GM21381 (cell line): Measurements from ENCODE around the gene ARHGAP15.

Source experiments
- ATAC-seq: cut with Tn5 transposase; IDR thresholded peaks from one replicate; pipeline ENCODE4 v1.9.1; 2021; ENCODE audit warnings: mild to moderate bottlenecking, moderate library complexity; ENCODE audit not compliant: unreplicated experiment

ARHGAP15 gene

DNA sequence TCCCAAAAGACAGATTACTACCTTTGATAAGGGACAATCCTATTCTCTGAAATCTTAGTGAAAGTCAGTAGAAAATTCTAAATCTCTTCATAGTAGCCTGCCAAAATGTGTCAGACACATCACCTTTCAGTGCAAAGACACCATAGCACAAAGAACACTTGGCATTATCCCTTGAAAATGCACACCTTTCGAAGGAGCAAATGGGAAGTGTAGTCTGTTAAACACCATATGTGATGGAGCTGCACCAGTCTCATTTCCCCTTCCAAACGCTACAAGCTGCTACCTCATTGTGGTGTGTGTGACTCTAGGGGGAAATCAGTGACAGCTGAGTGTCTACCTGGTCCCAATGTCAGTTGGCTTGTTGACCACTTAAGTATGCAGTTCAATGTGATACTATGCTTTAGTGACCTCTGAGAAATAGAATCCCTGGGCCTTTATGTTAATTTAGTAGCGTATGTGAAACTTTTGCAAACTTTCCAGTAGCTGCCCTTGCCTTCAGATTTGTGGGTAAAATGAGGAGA is 551.7 kb downstream of the ARHGAP15 start:
- ATAC-seq = no peak

DNA sequence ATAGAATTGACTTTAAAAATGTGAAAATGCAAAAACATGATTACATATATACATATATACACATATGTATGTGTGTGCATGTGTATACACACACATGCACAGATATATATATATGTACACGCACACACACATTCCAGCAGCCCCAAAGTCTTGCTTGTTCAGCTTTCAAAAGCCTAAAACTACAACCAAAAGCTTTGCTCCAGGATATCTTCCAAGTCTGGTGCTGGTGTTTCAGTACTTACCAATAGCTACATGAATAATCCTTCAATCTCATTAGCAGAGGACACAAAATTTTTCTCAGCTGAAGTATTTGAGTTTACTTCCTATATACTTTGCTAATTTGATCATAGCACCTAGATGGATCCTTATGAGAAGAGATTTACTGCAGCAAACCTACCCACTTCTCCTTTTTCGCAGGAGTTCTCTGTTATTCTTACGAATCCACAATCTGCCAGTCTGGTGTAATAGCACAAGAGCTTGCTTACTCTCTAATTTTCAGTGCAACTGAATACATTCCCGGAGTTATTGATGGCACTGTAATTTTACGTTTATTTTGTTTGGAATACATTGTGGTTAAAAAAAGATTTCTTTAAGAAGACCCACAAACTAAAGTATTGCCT is 553.3 kb downstream of the ARHGAP15 start:
- ATAC-seq = no peak

DNA sequence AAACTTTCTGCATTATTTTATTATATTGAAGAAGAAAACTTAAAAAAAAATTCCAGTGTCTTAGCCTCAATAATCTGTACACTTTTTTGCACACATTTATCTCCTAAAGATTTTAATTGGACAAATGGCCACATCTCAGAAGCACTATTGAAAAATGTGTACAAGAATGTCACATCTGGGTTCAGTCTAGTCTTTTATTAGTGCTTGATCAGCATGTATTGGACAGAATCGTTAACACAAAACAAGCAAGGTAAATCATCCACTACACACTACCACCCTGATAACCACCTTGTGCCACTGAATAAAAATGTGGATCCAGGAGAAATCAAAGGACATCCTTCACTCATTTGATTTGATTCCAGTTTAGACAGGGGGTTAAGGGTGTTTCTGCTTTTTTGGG is 554.8 kb downstream of the ARHGAP15 start:
- ATAC-seq = no peak

DNA sequence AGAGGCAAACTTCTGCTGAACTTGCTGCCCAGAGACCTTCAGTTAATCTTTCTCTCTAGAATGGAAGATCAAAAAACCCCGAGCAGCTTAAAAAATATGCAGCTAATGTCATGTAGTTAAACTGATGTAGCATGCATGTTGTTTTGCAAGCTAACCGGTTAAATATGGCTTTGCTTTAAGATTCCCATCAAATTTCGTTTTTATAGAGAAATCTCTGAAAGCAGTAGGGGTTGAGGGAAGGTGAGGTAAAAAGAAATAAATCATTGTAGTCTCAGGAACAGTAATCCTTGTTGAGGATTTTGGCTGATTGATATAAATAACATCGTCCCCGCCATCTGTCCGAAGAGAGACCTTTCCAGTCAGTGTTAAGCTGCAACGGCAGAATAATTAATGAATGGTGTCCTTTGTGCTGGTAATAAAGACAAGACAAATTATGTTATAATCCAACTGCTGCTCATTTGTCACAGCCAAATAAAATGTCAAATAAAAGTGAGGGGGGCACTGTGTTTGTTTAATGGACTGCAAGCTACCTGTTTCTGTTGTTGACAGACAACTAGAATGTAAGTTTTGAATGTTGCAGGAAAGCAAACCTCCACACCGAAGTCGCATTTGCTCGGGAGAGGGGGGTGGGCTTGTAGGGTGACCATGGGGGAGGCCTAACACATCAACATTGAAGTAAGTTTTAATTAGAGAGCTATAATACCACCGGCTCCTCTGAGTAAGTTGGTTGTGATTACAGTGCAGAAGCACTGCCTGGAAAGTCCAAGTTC is 555.5 kb downstream of the ARHGAP15 start:
- ATAC-seq = no peak

DNA sequence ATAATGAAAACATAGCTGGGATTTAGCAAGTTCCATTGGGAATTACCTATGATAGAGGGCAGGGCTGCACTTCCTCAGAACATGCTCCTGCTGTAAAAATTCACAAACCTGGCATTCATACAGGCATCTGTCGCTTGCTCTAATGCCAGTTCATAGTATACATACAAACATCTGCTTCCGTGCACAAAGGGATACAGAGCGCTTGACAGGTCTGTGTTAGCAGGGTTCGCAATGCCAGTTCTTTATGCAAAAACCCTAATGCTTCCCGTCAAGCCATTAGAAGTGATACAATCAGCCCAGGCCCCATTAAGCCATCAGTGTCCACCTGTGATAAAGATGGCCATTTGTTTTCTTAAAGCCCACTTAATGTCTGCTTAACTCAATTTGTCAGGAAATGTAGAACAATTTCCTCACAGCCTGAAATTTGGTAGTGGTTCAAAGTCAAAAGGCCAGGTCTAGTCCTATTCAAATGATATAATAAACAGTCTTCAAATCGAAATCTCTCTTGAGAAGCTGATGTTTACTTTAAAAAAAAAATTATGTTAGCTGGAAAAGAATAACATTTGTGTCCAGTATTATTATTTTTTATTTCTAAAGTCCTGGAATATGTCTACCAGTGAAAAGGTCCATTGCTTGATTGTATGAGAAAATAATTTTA is 556.3 kb downstream of the ARHGAP15 start:
- no peak for ATAC-seq

DNA sequence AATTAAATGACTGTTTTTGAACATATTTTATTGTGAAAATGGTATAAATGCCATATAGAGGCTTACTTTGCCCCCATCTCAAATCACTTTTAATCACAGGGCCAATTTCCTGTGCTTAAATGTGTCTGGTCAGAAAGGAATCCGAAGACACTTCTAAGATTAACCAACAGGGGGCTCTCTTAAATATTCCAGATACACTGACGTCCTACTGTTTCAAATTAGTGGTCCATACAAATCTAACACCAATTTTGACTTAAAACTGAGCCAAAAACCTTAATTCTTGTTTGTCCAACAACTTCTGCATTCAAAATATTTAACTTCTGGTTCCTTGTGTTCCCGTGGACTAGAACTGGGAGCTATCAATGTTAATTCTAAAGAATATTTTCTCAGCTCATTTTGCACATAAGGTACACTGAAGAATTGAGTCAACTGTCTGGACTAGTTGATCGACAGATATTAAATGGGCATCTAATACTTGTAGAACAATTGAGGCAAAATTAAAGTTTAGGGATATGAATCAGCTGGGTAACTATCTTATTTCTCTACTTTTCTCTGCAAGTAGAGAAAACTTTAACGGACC is 557.5 kb downstream of the ARHGAP15 start:
- ATAC-seq = no peak

DNA sequence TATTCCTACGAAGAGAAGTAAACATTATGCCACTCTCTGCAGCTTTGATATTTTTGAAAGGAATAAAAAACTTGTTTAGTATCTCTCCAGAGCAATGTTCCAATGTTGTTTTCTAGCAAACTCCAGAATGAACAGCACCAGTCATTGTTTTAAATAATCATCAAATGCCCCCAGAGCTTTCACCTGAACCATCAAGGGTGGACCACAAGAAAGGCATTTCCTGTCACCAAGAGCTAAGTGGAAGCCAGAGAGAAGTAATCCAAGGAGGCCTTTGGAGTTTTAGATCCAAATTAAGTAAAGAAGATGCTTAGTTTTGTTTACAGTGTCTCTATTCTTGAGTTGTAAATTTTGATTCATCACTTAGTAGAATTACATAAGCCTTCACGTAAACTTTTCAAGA is 559.0 kb downstream of the ARHGAP15 start:
- no peak for ATAC-seq

DNA sequence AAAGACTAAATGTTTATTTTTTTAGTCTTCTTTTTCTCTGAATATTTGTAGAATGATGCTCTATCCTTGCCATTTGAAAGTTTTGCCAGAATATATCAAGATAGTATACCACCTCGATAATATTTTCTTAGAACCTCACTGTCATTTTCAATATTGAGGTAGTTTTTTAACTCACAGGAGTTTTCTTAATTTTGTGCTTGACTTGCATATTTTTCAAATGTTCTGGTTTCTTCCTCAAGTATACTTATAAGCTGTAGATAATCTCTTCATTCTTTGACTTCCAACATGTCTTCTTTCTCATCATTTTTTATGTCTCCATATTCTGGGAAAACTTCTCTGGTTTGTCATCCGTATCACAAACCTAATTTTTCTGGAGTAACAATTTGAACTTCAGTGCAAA is 559.6 kb downstream of the ARHGAP15 start:
- ATAC-seq = no peak

DNA sequence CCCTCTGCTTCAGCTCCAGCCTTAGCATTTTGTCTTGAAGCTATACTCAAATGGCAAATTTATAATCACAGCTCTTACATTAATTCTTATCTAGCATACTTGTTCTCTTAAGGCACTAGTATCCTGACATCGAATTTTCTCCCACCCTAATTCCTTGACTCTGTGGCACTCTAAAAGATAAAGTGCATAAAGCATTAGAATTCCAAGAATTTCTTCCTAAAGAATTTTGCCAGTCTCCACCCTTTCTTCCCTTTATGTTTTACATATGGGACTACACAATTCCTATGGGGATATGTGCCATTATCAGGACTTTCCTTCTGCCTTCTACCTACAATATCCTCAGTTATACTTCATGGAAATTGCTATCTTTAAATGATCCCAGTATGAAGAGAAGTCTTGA is 560.3 kb downstream of the ARHGAP15 start:
- ATAC-seq = no peak

DNA sequence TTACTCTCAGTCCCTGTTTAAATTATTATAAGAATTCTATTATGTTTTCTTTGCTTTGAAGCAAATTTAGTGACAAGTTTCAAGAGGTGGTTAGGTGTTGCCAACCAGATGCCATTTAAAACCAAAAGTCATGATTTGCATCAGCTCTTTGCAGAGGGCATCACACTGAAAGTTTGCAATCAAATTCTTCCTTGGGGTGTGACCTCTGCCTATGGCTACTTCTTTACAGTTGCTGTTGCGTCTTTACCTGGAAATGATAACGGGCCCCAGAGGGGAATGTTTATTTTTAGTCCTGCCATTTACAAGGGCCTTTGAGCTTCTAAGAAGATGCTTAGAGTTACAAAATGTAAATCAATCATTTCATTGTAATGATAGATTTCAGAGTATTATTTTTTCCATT is 561.0 kb downstream of the ARHGAP15 start:
- ATAC-seq = no peak

DNA sequence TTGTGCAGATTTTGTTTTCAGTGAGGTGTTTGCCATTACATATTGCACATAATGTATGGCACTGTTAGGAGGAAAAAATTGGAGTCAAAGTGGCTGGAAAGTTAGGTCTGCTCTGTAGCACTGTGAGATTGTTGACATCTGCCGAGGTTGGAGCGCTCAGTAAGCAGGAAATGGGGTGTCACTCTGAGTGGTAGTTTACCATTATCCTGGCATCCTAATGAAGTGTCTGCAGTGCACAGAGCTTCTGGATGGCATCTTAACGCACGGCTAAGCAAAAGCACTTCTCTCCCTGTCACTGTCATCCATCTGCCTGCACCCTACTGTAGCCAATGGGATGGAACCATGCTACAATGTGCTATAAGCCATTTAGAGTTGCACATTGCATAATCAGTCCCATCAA is 561.9 kb downstream of the ARHGAP15 start:
- no peak for ATAC-seq

DNA sequence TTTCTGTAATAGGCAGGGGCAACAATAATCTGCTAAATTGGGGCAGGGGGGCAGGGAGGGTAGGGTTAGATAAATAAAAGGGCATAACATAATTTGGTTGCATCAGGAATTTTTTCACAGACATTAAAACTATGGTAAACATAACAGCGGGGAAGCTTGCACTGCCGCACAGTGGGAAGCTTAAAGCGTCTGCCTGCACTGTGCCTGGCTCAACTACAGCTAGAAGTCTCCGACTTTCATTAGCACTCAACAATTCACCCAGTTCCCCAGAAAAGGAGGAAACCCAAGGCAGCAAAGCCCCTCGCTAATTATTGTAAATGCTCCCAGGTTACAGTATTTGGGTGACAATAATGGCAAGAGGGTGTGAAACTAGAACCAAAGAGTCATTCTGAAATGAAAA is 562.9 kb downstream of the ARHGAP15 start:
- no peak for ATAC-seq

DNA sequence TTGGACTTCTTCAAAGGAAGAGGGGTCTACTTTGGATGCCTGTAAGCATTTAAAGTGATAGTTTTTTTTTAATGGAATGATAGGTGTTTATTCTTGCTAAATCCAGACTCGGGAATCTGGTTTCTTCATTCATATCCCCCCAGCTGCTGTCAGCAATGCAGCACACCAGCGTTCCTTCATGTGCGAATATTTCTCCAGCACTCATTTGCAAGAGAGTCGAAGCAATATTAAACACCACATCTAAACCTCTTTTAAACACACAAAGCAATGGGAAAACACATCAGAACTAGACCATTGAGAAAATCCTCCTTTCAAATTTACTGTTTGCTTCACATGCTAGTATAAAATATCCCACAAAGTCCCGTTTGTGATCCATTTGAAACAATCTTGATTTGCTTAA is 563.7 kb downstream of the ARHGAP15 start:
- no peak for ATAC-seq

DNA sequence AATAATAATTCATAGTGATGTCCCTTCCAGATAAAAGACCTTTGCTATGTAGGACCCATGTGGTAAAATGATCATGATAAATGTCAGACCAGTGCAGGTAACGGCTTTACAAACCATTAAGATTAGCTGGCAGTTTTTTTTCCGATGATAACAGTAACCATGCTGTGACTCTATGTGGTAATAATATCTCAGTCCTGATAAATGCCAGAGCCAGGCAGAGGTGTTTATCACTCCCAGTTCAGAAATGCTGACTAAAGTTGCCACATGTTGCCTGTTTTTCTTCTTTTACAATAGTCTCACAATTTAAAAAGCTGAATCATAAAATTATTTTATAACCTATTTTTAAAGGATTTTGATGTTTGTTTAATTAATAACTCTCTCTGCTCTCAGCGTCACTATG is 565.1 kb downstream of the ARHGAP15 start:
- no peak for ATAC-seq

DNA sequence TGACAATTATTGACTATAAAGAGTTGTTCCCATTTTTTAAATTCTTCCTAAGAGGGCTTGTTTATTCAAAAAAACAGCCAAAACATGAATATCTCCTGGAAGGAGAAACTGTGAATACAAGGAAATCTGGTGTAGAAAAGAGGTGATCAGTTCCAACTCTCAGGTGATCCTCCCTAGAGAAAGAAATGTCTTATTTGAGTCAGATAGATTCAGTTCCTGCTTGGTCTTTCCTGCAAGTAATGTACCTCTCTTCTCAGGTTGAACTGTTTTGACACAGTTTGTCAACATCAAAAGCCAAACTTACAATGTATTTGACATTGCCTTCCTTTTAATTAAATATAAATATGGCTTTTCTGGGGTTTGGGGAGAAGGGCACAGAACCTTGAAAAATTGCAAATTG is 567.4 kb downstream of the ARHGAP15 start:
- ATAC-seq = peak; percentile 58

DNA sequence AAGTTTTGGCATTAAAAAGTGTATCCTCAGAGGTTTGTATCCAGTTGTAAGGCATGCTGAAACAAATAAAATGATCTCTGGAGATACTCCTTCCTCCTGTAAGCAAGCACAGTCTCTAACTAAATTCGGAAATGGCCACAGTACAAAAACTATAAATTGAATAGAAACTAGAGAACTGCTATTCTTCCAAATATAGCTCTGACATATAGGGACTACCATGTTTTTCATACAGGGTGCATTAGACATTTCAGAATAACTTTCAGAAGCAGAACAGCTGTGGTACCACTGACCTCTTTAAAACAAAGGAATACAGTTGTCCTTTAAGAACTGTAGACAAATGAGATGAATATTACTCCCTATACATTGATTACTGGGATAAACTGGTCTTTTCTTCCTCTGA is 568.5 kb downstream of the ARHGAP15 start:
- peak; percentile 59 for ATAC-seq

DNA sequence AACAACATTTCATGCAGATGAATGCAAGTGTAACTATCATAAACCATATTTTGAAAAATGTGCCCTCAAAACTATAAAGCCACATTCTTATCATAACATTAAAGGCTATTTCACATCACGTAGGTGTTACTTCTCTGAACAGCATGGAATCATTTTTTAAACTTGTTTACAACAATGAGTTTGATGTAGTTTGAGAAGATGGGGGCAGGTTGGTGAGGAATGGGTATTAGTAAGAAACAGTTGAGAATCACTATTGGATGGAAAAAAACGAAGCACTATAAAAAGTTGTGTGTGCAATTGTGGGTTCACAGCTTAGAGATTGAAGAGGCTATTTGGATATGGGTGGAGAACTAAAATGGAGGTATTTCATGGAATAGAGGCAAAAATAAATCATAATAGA is 569.1 kb downstream of the ARHGAP15 start:
- no peak for ATAC-seq

DNA sequence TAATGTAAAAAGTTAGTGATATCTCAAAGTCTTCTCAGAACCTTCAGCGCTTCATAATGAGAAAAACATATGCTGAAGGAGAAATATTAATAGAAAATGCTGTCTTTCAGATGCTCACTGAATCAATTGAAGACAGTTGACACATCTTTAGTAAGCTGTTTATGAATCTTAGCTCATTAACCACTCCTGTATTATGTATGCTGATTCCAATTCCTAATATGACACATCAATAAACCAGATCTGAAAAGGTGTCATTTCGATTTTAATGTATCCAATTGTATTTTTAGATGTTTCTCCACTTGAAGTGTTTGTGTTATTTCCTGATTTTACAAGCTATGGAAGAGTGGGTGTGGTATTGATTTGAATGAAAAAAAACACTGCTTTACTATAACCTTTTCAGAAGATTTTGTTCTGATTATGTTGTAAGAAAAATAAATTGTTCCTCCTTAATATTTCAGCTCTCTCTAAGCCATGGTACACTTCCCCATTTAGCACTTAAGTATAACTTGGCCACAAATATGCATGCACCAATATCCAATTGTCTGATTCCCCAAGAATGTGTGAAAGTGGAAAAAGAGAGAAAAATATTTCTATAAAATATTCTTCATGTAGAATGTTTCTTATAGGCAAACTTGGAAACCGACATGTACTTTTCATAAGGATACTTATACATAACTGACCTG is 569.8 kb downstream of the ARHGAP15 start:
- ATAC-seq = no peak

DNA sequence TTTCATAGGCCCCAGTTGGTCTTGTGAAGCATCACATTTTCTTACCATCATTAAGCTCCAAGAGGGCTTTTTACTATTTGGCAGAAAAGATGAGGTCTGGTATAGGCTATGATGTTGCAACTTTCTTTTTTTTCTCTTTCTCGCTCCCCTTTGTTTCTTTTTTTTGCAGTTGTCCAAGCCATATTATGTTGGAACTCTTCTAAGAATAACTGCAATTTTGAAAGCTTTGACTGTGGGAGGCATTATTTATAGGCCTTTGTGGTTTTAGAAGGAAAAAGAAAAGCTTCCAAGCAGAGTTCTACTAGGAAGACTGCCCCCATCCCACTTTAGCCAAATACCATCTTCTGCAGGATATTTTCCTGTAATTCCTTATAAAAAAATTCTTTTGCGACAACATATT is 571.6 kb downstream of the ARHGAP15 start:
- no peak for ATAC-seq

DNA sequence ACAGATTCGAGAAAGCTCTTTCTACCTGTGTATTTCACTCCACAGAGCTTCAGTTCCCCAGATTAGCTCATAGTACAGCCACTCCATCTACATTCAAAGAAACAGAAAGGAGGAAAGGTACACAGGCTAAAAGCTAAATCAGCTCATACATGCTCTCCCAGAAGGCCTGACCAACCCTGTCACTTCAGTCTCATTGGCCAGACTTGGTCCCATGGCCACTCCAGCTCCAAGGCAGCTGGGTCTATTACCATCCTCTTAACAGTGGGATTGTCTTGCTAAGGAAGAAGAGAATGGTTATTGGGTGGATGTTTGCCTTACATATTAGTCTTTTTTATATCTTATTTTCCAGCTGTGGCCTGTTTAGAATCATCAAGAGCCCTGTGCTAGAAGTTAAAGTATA is 572.6 kb downstream of the ARHGAP15 start:
- no peak for ATAC-seq

DNA sequence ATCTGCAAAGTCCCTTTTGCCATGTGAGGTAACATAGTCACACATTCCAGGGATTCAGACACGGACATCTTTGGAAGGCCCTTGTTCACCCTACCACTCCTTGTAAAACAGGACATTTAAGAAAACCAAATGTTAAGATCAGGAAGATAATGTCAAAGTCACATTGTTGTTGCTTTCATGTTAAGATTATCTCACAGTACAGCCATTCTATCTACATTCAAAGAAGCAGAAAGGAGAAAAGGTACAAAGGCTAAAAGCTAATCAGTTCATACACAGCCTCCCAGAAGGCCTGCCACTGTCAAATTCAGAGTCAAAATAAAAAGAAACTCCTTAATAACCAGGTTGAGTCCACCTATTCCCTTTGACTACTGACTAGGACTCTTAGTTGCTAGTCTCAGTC is 573.7 kb downstream of the ARHGAP15 start:
- ATAC-seq = no peak
